NOMO-1 treated with dmso at 0.1 percent for 144 hours (cell line): ENCODE measurements around the gene USP9X.
"Not testable (repeated sequence)": the region's sequence is repeated elsewhere in the genome, so short reads cannot be mapped to it uniquely, and the experiment has no call there.

Experiments used
- DNase-seq: peaks from one replicate; lab custom pipeline; 2025; ENCODE audit not compliant: unreplicated experiment; lab: John Stamatoyannopoulos, UW

The USP9X gene

GRCh38 chrX:41178201-41178600 lies 93.0 kb downstream of the USP9X start:
- DNase-seq: no peak

DNA sequence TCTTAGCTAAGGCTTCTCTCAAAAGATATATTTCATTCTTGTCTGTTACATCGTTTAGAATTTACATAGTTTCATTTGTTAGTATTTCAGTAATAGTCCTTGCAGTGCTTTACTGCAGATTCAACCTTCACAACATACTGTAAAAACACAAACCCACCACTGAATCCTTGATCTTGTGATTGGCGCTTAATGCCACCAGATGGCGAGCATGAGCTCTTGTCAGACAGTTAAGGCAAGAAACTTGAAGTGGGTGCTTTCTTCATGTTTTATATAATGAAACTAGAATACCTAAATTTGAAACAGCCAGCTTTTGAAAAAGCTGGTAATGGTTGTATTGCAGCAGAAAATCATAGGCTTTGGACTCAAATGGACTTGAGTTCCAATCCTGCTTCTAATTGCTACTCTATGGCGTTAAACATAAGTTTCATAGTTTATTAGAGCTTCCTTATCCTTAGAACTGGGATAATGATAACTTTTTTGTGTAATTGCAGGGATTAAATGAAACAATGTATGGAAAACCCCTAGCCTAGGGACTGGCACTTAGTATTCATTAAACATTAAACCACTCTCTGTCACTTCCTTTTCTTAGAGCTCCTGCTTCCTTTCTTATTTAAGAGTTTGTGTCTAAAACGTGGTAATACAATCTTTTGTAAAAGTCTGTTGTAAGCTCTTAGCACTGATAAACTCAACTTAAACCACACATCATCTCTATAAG lies 95.1 kb downstream of the USP9X start:
- peak; percentile 23 for DNase-seq

GRCh38 chrX:41184312-41184711 lies 99.1 kb downstream of the USP9X start:
- DNase-seq: peak; percentile 34

GRCh38 chrX:41186946-41187345 lies 101.7 kb downstream of the USP9X start:
- not testable (repeated sequence) for DNase-seq

DNA sequence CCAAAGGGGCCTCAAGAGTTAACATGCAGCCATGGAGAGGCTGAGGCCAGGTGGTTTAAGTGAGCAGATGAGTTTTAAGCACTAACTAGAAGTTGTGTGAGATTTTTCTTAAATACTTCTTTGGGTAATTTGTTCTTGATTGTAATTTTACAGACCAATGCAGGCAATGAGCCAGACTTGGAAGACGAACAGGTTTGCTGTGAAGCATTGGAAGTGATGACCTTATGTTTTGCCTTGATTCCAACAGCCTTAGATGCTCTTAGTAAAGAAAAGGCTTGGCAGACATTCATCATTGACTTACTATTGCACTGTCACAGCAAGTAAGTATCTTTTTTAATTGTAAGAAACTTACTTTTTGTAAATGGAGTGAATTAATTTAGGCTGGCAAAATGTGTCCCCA lies 103.9 kb downstream of the USP9X start:
- no peak for DNase-seq

DNA sequence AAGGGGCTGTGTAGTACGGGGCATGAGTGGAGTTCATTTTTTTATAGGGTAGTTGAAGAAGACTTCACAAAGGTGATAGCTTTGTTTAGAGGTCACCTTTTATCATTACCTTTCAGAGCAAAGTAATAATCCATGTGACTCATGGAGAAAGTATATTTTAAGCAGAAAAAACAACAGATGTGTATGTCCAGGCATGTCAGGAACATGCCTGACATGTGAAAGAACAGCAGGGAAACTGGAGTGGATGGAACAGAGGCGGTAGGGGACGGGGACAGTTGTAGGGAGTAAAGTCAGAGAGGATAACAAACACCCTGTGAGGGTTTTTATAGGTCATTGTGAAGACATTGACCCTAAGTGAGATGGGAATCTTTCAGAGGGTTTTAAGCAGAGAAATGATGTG lies 107.6 kb downstream of the USP9X start:
- no peak for DNase-seq

- DNase-seq: no peak
These were observed 113.2 kb downstream of the USP9X start for GRCh38 chrX:41198410-41198809.

DNA sequence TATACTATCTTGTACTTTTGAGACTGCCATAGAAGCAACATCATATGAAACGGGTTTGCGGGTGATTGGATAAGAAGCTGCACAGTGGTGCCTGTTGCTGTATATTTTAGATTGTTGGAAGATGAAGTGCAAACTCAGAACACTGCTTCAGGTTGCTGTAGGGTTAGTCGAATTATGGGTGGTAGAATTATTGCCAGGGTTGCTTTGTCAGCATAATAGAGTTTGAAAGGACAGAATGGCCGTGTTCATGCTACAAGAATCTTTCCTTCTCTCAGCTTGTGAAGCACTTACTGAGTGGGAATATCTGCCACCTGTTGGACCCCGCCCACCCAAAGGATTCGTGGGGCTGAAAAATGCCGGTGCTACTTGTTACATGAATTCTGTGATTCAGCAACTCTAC lies 115.5 kb downstream of the USP9X start:
- no peak for DNase-seq

DNA sequence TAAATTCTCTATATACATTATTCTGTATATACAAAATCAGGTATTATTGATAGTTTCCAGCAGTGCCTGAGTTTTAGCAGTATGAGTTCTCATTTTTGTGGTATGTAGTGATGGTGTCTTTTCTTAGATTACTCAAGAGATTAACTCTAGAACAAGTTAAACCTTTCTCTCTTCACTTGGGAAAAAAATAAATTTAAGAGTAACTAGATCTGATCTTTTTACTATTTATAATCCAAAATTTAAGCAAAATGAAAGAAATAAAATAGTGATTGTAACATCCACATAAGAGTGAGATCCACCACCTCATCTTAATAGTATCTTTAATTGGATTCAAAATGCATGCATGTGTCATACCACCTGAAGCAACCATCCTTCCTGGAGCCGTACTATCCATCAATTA lies 124.6 kb downstream of the USP9X start:
- no peak for DNase-seq

GRCh38 chrX:41224605-41225004 lies 139.4 kb downstream of the USP9X start:
- DNase-seq: no peak

GRCh38 chrX:41233988-41234387 lies 148.7 kb downstream of the USP9X start:
- no peak for DNase-seq

DNA sequence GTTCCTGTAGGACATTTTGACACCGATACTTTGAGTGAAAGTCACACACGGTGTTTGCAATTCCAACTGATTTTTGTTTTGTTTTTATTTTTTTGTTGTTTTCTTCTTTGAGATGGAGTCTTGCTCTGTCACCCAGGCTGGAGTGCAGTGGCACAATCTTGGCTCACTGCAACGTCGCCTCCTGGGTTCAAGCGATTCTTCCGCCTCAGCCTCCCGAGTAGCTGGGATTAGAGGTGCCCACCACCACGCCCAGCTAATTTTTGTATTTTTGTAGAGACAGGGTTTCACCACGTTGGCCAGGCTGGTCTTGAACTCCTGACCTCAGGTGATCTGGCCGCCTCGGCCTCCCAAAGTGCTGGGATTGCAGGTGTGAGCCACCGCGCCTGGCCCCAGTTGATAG lies 149.2 kb downstream of the USP9X start:
- not testable (repeated sequence) for DNase-seq

DNA sequence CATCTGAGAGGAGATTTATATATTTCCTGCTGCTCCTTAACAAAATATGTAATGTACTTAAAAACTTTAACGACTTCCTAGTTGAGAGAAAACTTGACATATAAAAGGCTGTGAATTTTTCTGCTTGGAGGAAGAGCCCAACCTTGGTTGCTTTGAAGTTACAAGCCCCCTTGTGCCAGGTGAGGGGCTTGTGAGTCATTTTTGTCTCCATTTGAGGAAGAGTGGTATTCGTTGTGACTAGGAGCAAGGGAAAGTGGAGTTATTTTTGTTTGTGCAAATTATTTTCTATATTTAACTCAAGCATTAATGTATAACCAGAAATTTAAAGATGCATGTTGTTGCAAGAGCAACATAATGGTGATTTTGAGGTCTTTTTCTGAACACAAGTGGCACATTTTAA lies 149.7 kb downstream of the USP9X start:
- DNase-seq: no peak

DNA sequence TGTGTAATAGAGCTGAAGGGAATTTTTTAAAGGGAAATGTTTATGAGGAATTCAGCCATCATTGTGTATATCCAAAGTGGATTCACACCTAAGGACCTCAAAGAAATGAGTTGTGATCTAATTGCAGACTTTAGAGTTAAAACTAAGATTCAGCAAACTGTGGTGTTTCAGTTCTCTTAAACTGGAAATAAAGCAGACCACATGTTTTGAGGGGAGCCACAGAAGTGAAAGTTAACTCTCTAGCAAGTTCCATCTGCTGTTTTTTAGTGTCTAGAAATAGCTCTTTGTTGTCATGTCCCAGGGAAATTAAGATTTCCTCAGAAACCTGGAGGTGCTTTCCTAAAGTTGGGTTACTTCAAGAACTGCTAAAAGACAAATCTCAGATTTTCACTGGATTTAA lies 151.4 kb downstream of the USP9X start:
- peak; percentile 15 for DNase-seq

- peak; percentile 25 for DNase-seq
These were observed 155.3 kb downstream of the USP9X start for GRCh38 chrX:41240509-41240908.

- no peak for DNase-seq
These were observed 156.7 kb downstream of the USP9X start for GRCh38 chrX:41241962-41242361.

- DNase-seq: no peak
These were observed 160.4 kb downstream of the USP9X start for GRCh38 chrX:41245641-41246040.

DNA sequence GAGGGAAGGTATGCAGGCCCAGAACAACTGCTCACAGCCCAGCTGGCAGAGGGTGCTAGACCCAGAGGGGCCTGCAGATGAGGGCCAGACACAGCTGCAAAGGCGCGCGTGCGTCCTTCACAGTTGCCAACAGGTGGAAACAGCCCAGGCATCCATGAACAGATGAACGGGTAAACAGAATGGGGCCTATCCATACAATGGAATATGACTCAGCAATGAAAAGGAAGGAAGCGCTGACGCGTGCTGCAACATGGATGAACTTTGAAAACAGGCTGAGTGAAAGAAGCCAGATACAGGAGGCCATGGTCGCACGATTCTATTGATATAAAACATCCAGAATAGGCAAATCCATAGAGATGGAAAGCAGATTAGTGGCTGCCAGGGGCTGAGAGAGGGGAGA lies 165.6 kb downstream of the USP9X start:
- no peak for DNase-seq

GRCh38 chrX:41257801-41258200 lies 172.6 kb downstream of the USP9X start:
- DNase-seq: no peak

DNA sequence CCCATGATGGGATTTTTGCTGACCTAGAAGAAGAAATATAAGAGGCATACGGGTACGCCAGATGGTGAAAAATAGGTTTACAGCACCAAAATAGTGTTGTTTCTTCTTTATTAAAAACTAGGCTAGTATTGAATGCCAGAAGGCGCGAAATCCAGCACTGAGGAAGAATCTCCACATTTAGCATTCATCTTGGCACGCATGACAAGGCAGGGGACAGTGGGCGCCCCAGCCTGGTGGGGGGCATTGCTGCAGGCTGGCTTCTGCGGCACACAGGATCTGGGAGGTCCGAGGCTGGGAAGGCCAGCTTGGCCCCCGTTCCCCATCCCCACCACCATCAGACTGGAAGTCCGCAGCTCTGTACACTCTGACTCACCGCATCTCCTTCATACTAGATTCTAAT lies 173.0 kb downstream of the USP9X start:
- no peak for DNase-seq

DNA sequence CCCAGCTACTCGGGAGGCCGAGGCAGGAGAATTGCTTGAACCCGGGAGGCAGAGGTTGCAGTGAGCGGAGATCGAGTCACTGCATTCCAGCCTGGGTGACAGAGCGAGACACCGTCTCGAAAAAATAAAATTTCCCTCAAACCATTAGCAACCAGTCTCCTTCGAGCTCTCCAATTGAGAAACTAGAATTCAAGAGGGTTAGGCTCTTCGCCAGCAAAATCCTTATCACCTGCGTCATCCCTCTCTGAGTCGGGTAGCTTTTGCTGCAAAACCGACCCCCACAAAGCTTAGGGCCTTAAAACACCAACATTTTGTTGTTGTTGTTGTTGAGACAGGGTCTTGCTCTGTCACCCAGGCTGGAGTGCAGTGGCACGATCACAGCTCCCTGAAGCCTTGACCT lies 173.6 kb downstream of the USP9X start:
- no peak for DNase-seq

GRCh38 chrX:41259516-41259915 lies 174.3 kb downstream of the USP9X start:
- DNase-seq: no peak

- no peak for DNase-seq
These were observed 180.4 kb downstream of the USP9X start for GRCh38 chrX:41265615-41266014.
